B cell (primary cell): ENCODE data around the gene RAD23B. TPM values are rescaled to one million over a fixed set of nuclear protein-coding genes. Genes with fewer than 3 reads are reported as not detected.

Experiments
- ATAC-seq: fragments of 200-7000 bp; cut with Tn5 transposase; one replicate; pipeline ENCODE4 v1.10.0; 2021; ENCODE audit warnings: low read depth, mild to moderate bottlenecking, moderate number of reproducible peaks, moderate library complexity
- CTCF ChIA-PET: fragments of 350-600 bp; sonication (Branson Sonifier 250); formaldehyde crosslinking; loops from one replicate; lab custom pipeline; 2021; ENCODE audit warnings: antibody characterized with exemption, inconsistent platforms; lab: Charles Lee
- POLR2A ChIA-PET: fragments of 350-600 bp; sonication (Branson Sonifier 250); formaldehyde crosslinking; loops from one replicate; lab custom pipeline; 2021; ENCODE audit warnings: antibody characterized with exemption; lab: Charles Lee
- DNase-seq: peaks from one replicate; pipeline ENCODE4 v3.0.0; 2013
- H2AFZ ChIP-seq: 2 replicates; pipeline ENCODE4 v1.6.1; 2012; ENCODE audit warnings: mild to moderate bottlenecking, low read depth, low read length; ENCODE audit not compliant: insufficient read depth, poor library complexity, severe bottlenecking
- H3K27ac ChIP-seq, 2 donors: 1 replicate in 1 of 2; 2 replicates in 1 of 2; pipeline ENCODE4 v1.5.1; 2012 to 2013; ENCODE audit warnings: low read length in 2 of 2, mild to moderate bottlenecking in 2 of 2, moderate library complexity in 1 of 2
- H3K27me3 ChIP-seq, 4 experiments: fragments of 200-600 bp in 1 of 4; sonication (generic) in 1 of 4; replicated peaks in 1 of 4; 1 replicate in 2 of 4; 2 replicates in 2 of 4; pipeline versions ENCODE4 v1.6.1 to v1.7.0; 2013 to 2016; ENCODE audit warnings: low read length in 3 of 4, mild to moderate bottlenecking in 2 of 4, mixed read lengths in 1 of 4, moderate library complexity in 1 of 4; ENCODE audit not compliant: insufficient read depth in 4 of 4, control insufficient read depth in 3 of 4; ENCODE audit errors: control extremely low read depth in 1 of 4
- H3K36me3 ChIP-seq, 2 experiments: replicated peaks in 1 of 2; 1 replicate in 1 of 2; 2 replicates in 1 of 2; pipeline versions ENCODE4 v1.6.1 to v1.7.1; 2013; ENCODE audit warnings: low read length in 1 of 2; ENCODE audit not compliant: insufficient read depth in 2 of 2, control insufficient read depth in 1 of 2; ENCODE audit errors: control extremely low read depth in 1 of 2, extremely low read depth in 1 of 2
- H3K4me1 ChIP-seq, 2 donors: fragments of 200-600 bp in 1 of 2; sonication (generic) in 1 of 2; 1 replicate in 1 of 2; 2 replicates in 1 of 2; pipeline versions ENCODE4 v1.5.1 to v1.6.1; 2013 to 2017; ENCODE audit warnings: low read length in 2 of 2; ENCODE audit not compliant: control insufficient read depth in 2 of 2, insufficient read depth in 2 of 2
- H3K4me2 ChIP-seq: replicated peaks from 2 replicates; pipeline ENCODE3; 2012; ENCODE audit warnings: mild to moderate bottlenecking, low read depth, low read length; ENCODE audit not compliant: poor library complexity, severe bottlenecking
- H3K4me3 ChIP-seq, 5 experiments: fragments of 200-600 bp in 1 of 5; sonication (generic) in 1 of 5; 1 replicate in 3 of 5; 2 replicates in 2 of 5; pipeline versions ENCODE4 v1.5.1 to v1.7.0; 2011 to 2016; ENCODE audit warnings: low read length in 4 of 5, mild to moderate bottlenecking in 4 of 5, low read depth in 2 of 5, control low read depth in 1 of 5, moderate library complexity in 1 of 5; ENCODE audit not compliant: insufficient read depth in 1 of 5; ENCODE audit errors: control extremely low read depth in 1 of 5, extremely low read depth in 1 of 5
- H3K79me2 ChIP-seq: fragments of 200-600 bp; sonication (generic); one replicate; pipeline ENCODE4 v1.6.0; 2016; ENCODE audit warnings: low read length; ENCODE audit not compliant: control insufficient read depth, insufficient read depth
- H3K9ac ChIP-seq: fragments of 200-600 bp; sonication (generic); 2 replicates; pipeline ENCODE4 v1.6.1; 2017; ENCODE audit warnings: mild to moderate bottlenecking, low read length, moderate library complexity
- H3K9me3 ChIP-seq, 3 donors: one replicate each; pipeline versions ENCODE4 v1.6.1 to v1.7.1; 2013; ENCODE audit warnings: low read length in 2 of 3; ENCODE audit not compliant: control insufficient read depth in 2 of 3, insufficient read depth in 1 of 3; ENCODE audit errors: control extremely low read depth in 1 of 3
- H4K20me1 ChIP-seq: 2 replicates; pipeline ENCODE4 v1.6.0; 2012; ENCODE audit warnings: mild to moderate bottlenecking, low read length; ENCODE audit not compliant: insufficient read depth, control insufficient read depth, poor library complexity, severe bottlenecking
- H3K27ac Mint-ChIP-seq: one replicate; pipeline ENCODE4 v1.8.0; 2021; ENCODE audit warnings: mixed read lengths
- H3K27me3 Mint-ChIP-seq: one replicate; pipeline ENCODE4 v1.8.0; 2021; ENCODE audit warnings: mixed read lengths
- H3K4me1 Mint-ChIP-seq: one replicate; pipeline ENCODE4 v1.8.0; 2021; ENCODE audit warnings: mixed read lengths
- H3K4me3 Mint-ChIP-seq: one replicate; pipeline ENCODE4 v1.8.0; 2021; ENCODE audit warnings: mixed read lengths
- H3K9me3 Mint-ChIP-seq: one replicate; pipeline ENCODE4 v1.8.0; 2022; ENCODE audit warnings: mixed read lengths; ENCODE audit not compliant: insufficient read depth
- CTCF ChIP-seq: fragments of 200-600 bp; IDR thresholded peaks from one replicate; pipeline ENCODE4 v1.8.0; 2022; ENCODE audit warnings: antibody characterized with exemption, mild to moderate bottlenecking
- EZH2 ChIP-seq: IDR thresholded peaks from 2 replicates; pipeline ENCODE4 v1.6.1; 2012; ENCODE audit warnings: borderline replicate concordance, low read depth, mild to moderate bottlenecking, moderate library complexity, low read length; ENCODE audit not compliant: insufficient read depth, poor library complexity, severe bottlenecking
- WGBS: methylation state at CpG from one replicate; pipeline ENCODE4 v1.1.5; 2013; ENCODE audit warnings: missing lambda C conversion rate; ENCODE audit not compliant: insufficient coverage; 5-methylcytosine and 5-hydroxymethylcytosine counted together
- intact Hi-C: fragments of 100-400 bp; cut with micrococcal nuclease; formaldehyde crosslinking; loops from one replicate; pipeline ENCODE4 v1.10.0; 2022
- polyA minus RNA-seq: library from RNA; depleted of rRNA, polyadenylated mRNA; stranded (reverse); fragments of >200 nt; gene quantifications from 2 replicates; pipeline ENCODE4 v1.2.3, GENCODE V29; 2012
- polyA plus RNA-seq: library from polyadenylated mRNA; depleted of rRNA; stranded (reverse); fragments of >200 nt; gene quantifications from 2 replicates; pipeline ENCODE4 v1.2.3, GENCODE V29; 2012
- total RNA-seq, 2 donors: library from RNA; stranded (reverse); fragments of 120-200 nt in 1 of 2; gene quantifications; 1 replicate in 1 of 2; 2 replicates in 1 of 2; pipeline versions ENCODE4 v1.2.3 to v1.2.4, GENCODE V29; 2013 to 2022

RAD23B gene
- total RNA-seq (76.6 and 78.2 TPM in 2 replicates), polyA plus RNA-seq (36.8 and 42.9 TPM in 2 replicates), polyA minus RNA-seq (46.7 and 58.4 TPM in 2 replicates)
- 41.2 TPM for total RNA-seq (2013)

- peaks cover 33 to 49% of the 10 kb centered on the region in 2 donors for H3K4me1 ChIP-seq
- ChIA-PET POLR2A (interaction anchor here (5.5 kb wide), 1 partner anchor 22 kb away, joined by 50 read pairs; no protein-coding TSS in a partner anchor), CTCF (interaction anchor here (1.9 to 9.0 kb wide), 4 partner anchors 21 to 58 kb away, joined by 11 to 81 read pairs (median 41); no protein-coding TSS in a partner anchor)
- peak within 1 kb of the TSS; percentile 90 for H2AFZ ChIP-seq
- peak within 1 kb of the TSS; percentile 84 for H3K4me2 ChIP-seq
- peaks cover 0 to 1% (median 0%) of the 10 kb centered on the region in 3 donors for H3K9me3 ChIP-seq
- H3K36me3 ChIP-seq: no peaks in the 10 kb centered on the region
- TF ChIP-seq EZH2: no peak
- no peak for TF ChIP-seq CTCF
- ATAC-seq: peak; percentile 82
- no peaks in the 10 kb centered on the region for H3K27me3 Mint-ChIP-seq
- peaks cover 62% of the 10 kb centered on the region for H3K4me1 Mint-ChIP-seq
- under 1% methylated on average over 101 of the region's 101 CpGs for WGBS
- peak; percentile 99 for DNase-seq
- H3K27ac ChIP-seq: peak within 1 kb of the TSS; percentile 72 to 93
- peak within 1 kb of the TSS; percentile 94 for H3K4me3 Mint-ChIP-seq
- H3K27ac Mint-ChIP-seq: peak within 1 kb of the TSS; percentile 94
- H4K20me1 ChIP-seq: peaks cover 42% of the 10 kb centered on the region
- no peaks in the 10 kb centered on the region for H3K27me3 ChIP-seq
- peaks cover 54% of the 10 kb centered on the region for H3K79me2 ChIP-seq
- peak within 1 kb of the TSS; percentile 72 to 94 (median 88) for H3K4me3 ChIP-seq
- peak within 1 kb of the TSS; percentile 74 for H3K9ac ChIP-seq
- H3K9me3 Mint-ChIP-seq: no peaks in the 10 kb centered on the region
- intact Hi-C loops: loop anchor here (1.0 to 10.0 kb wide), 7 partner anchors 23 to 1842 kb away; partner anchors contain the start of genes ABITRAM, CTNNAL1, ELP1 and KLF4
These were observed at the start of gene RAD23B for GRCh38 chr9:107282759-107283622. Gene RAD23B, plus strand, starts transcription at chr9:107283279. Its CDS starts 351 bp downstream, at chr9:107283630.
